GM18508 (cell line): ENCODE data around the gene B3GALT6.

Experiments
- ATAC-seq: cut with Tn5 transposase; IDR thresholded peaks from one replicate; pipeline ENCODE4 v1.9.1; 2021; ENCODE audit warnings: moderate number of reproducible peaks; ENCODE audit not compliant: insufficient read depth, unreplicated experiment

Gene B3GALT6

DNA sequence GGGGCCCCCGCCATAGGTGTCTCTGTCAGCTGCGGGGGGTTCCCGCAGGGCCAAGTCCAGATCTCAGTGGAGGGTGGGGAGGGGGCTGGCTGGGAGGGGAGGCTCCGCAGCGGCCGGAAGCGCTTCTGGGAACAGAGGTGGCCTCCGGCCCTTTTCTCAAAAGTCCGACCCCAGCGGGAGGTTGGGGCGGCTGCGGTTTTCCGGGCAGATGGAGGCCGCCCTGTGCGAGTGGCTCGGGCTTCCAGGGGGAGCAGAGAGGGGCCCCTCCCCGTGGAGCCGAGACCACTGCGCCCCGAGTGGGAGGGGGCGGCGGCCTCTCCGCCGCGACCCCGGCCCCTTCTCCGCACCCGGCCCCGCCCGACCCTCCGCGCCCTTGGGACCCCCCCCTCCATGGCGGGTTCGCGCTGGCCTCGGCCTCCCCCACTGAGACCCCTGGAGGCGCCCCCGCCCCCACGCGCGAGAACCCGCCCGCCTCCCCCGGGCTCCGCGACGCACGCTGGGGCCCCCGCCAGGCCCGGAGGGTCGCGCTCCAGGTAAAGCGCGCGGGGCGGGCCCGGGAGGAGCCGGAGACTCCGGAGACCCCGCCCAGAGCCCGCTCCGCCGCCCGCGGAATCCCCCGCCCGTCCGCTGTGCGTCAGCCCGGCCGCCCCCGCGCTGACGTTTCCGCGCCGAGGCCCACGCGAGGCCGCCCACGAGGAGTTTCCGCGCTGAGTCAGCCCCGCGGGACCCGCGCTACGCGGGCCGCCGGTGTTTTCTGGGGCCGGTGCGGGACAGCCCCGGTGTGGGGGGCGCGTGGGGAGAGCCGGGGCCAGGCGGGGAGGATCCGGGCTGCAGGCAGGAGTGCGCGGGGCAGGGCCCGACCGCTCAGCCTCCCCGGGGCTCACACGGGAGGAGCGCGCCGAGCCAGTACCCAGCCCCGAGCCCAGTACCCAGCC lies 30.9 kb upstream of the B3GALT6 start:
- ATAC-seq = no peak

- no peak for ATAC-seq
Measured at GRCh38 chr1:1202831-1203560, 29.0 kb upstream of the B3GALT6 start.

DNA sequence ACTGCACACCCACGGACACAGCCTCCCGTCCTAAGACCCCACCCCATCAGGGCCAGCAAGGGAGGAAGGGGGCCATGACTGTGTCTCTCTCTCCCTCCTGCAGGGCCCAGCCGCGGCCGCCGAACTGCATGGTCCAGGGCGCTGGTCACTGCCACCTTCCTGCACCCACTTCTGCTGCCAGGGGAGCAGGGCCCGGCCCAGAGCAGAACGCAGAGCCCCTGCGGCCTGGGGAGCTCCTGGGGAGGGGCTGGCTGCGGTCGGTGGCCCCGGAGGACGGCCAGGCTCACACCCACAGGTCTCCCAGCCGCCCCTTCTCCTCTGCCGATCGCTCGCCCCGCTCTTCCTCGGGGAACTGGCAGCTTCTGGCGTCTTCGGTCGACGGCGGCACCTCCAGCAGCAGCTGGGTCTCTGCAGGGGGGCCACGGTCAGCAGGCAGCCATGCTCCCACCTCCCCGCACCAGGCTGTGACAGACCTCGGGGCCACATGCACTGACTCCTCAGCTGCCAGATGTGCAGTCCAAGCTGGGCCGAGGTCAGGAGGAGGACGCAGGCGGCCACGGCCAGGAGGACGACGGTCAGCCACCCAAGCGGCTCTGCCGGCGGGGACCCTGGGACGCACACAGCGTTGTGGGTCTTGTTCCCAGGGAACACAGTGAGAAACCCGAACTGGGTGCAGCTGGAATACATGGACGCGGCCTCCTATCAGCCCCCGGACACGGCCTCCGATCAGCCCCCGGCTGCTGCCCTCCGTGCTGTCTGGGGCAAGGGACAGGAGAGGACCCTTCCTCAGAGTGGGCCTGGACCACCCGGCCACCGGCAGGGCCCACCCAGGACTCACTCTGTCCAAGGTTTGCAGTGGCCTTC lies 28.2 kb upstream of the B3GALT6 start:
- no peak for ATAC-seq

DNA sequence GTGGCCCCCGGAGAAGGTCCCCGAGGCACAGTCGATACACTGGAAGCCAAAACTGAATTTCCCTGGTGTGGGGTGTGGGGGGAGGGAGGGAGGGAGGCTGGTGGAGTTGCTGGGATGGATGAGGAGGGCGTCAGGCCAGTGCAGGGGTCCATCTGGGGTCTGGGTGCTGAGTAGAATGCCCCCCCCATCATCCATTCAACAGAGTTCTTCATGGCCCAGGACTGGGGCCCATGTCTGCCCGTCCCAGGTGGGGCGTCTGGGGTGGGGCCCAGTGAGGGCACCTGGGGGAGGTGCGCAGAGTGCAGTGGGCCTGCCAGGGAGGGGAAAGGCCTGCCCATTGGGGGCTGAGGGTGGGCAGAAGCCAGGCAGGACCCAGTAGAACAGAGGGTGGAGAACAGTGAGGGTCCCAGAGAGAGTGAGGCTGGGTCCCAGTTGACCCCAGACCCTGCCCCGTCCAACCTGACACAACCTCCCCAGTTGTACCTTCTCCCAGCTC lies 27.6 kb upstream of the B3GALT6 start:
- ATAC-seq = no peak

DNA sequence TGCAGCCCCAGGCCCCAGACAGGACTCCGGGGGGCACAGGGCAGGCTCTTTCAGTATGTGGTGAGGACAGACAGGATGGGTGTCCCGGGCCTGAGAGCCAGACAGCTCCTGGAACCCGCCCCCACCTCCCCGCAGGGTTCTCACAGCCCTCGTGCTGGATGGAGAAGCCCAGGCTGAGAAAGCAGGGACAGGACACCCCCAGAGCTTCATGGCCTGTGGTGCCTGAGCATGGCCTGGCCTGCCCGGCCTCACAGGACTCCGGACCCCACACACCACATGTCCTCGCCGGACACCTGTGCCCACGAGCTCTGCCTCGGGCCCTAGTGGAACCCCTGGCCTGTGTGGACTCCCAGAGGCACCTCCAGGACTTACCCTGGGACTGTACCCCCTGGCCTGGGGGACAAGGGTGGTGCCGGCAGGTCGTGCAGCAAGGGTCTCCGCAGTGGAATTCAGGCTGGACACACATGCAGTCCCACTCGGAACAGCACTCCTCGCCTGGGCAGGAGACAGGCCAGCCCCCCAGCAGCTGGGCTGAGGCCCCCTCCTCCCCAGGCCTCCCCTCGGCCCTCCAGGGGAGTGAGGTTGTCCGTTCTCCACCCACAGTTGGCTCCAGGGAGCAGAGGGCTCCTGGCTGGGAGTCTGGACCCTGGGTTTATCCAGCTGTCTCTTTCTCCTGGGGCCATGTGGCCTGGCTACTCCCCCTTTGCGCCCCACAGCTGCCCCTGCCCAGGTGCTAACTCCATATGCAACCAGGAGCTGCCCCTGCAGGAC lies 26.9 kb upstream of the B3GALT6 start:
- no peak for ATAC-seq

DNA sequence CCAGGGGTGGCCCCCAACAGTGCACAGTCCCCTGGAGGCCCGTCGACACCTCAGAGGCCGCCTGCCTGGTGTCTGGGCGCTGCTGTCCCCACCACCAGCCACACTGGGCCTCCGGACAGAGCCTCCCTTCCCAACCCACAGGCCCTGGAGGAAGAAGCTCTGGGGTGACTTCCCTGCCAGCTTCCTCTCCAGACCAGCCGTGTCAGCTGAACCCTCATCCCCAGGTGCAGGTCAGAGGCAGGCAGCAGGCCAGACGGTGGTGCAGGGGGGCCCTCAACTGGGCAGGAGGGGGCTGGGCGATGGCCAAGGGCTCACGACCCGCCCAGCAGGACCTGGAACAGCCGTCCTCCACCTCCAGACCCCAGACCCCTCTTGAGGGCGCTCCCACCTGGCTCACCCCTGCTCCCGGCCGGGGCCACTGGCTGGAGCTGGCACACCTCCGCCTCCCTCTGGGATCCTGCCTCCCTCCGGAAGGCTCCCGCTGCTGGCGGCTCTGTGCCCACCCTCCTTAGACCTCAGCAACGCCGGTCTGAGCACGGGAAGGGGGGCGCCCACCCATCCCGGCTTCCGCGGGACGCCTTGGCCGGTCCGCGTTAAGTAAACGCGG lies 26.2 kb upstream of the B3GALT6 start:
- ATAC-seq = no peak

GRCh38 chr1:1206376-1206965 lies 25.6 kb upstream of the B3GALT6 start, which contains the start of gene TNFRSF18:
TNFRSF18 (minus strand) TSS chr1:1206592; CDS start chr1:1206571, 21 bp downstream.
- no peak for ATAC-seq

- ATAC-seq = no peak
Measured at GRCh38 chr1:1206966-1207531, 25.0 kb upstream of the B3GALT6 start.

DNA sequence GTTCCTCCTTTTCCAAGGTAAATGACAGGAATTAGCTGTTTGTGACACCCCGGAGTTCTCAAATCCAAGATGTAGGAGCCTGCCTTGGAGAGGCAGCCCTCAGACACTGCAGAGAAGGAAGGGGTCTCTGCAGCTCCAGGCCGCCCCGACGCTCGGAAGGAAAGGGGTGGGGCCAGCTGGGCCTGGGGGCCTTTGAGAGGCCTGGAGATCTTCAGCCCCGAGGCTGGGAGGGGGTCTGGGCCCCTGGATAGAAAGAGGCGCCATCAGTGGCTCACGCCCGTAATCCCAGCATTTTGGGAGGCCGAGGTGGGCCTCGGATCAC lies 24.5 kb upstream of the B3GALT6 start:
- ATAC-seq = no peak

- ATAC-seq = no peak
Measured at GRCh38 chr1:1208713-1209433, 23.2 kb upstream of the B3GALT6 start.

- ATAC-seq = no peak
Measured at GRCh38 chr1:1210726-1211540, 21.1 kb upstream of the B3GALT6 start.

GRCh38 chr1:1211541-1212441 lies 20.2 kb upstream of the B3GALT6 start:
- no peak for ATAC-seq

- no peak for ATAC-seq
Measured at GRCh38 chr1:1212780-1213344, 19.2 kb upstream of the B3GALT6 start.

DNA sequence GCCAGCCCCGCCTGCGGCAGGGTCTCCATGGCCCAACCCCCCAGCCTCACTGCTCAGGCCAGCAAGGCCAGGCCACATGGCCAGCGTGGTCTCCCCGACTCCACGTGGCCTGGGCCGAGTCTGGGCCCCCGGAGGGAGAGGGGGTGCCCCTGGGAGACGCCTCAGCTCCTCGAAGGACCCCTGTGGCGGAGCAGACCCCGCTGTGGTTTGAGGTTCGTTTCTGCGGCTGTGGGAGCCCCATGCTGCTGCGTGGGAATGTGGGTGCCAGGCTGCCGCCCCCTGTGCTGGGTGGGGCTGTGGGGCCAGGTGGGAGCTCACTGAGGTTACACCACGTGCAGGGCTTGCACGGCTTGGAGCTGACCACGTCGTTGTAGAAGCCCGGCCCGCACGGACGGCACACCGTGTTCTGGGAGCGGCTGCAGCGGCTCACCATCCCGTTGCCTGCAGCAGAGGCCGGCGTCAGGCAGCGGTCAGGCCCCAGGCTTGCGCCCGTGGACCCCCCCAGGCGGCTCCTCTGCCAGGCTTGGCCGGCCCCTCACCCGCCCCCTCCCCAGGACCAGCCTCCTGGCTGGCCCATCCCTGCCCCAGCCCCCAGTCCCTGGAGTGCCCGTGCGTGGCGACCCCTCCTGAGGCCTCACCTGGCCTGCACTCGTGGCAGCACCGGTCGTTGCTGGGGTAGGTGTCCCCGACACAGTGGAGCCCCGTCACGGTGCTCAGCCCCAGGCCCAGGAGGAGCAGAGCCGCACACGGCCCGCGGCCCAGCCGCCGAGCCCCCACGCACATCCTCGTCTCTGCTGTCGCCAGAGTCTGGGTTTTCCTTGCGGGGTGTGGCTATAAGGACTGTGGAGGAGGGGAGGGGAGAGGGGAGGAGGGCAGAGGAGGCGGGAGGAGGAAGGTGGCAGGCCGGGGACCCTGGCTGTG lies 18.4 kb upstream of the B3GALT6 start, which contains the start of gene TNFRSF4:
Gene TNFRSF4 (minus strand): TSS at position 809 of the 921 bp plus-strand sequence. CDS start 26 bp downstream, at position 783.
- no peak for ATAC-seq
